ENCODE data around the gene WNT4. TPM values are rescaled to one million over a fixed set of nuclear protein-coding genes. Genes with fewer than 3 reads are reported as not detected.
A peak's percentile ranks its signal among the peaks of the same experiment; 100 is the strongest.

Gene WNT4
- total RNA-seq, 1 experiment from 2014 or later = 0.70 TPM

- ChIA-PET POLR2A (interaction anchor here (0.8 kb wide), 1 partner anchor 16 kb away, joined by 3 read pairs; no protein-coding TSS in a partner anchor), CTCF (interaction anchor here (0.8 to 3.1 kb wide), 5 partner anchors 10 to 301 kb away, joined by 3 to 21 read pairs (median 3); no protein-coding TSS in a partner anchor)
- Mint-ChIP-seq H3K27ac (peak overlapping the region; percentile 70), H3K9me3 (no peaks in the 10 kb centered on the region), H3K4me1 (peaks cover 26% of the 10 kb centered on the region), H3K36me3 (no peaks in the 10 kb centered on the region), H3K27me3 (ENCODE audit: low read depth) (no peaks in the 10 kb centered on the region), H3K4me3 (no peak overlapping the region)
- ATAC-seq (no peak), DNase-seq (ENCODE audit: low spot score) (no peak)
- TF ChIP-seq ZNF423 (CRISPR knock-in tag; IDR thresholded peaks at IDR 0.05) = no peak
- TF ChIP-seq ATF3 (CRISPR knock-in tag; conservative IDR thresholded peaks at IDR 0.05) = no peak
- TF ChIP-seq ZNF416 (CRISPR knock-in tag; IDR thresholded peaks at IDR 0.05) = no peak
- no peak for TF ChIP-seq SOX15 (CRISPR knock-in tag; IDR thresholded peaks at IDR 0.05)
- TF ChIP-seq ATF1 (CRISPR knock-in tag; IDR thresholded peaks at IDR 0.05) = no peak
- TF ChIP-seq MYBL2 (CRISPR knock-in tag; IDR thresholded peaks at IDR 0.05) = no peak
- TF ChIP-seq PRRX2 (CRISPR knock-in tag; IDR thresholded peaks at IDR 0.05) = no peak
Observed at GRCh38 chr1:22115286-22115685, 27.6 kb downstream of the WNT4 start.

GRCh38 chr1:22114083-22115012 is 28.5 kb downstream of the WNT4 start:
- TF ChIP-seq PRRX2 (CRISPR knock-in tag; IDR thresholded peaks at IDR 0.05) (no peak), TEAD1 (CRISPR knock-in tag; IDR thresholded peaks at IDR 0.05) (no peak), NFE2L1 (CRISPR knock-in tag; IDR thresholded peaks at IDR 0.05) (no peak), NFYB (CRISPR knock-in tag; conservative IDR thresholded peaks at IDR 0.05; ENCODE audit: low read depth) (no peak), GTF2I (CRISPR knock-in tag; conservative IDR thresholded peaks at IDR 0.05) (no peak), HMGXB4 (CRISPR knock-in tag; IDR thresholded peaks at IDR 0.05) (no peak), TP53 (CRISPR knock-in tag; IDR thresholded peaks at IDR 0.05) (no peak), SP1 (CRISPR knock-in tag; conservative IDR thresholded peaks at IDR 0.05) (no peak), ATF3 (CRISPR knock-in tag; conservative IDR thresholded peaks at IDR 0.05) (no peak), STAT6 (CRISPR knock-in tag; conservative IDR thresholded peaks at IDR 0.05; ENCODE audit: low read depth) (no peak)
- DNase-seq (ENCODE audit: low spot score) (no peak), ATAC-seq (peak; percentile 34)
- ChIA-PET POLR2A (interaction anchor here (0.6 to 0.8 kb wide), 2 partner anchors 17 to 1141 kb away, joined by 3 to 4 read pairs; no protein-coding TSS in a partner anchor), CTCF (interaction anchor here (0.5 to 3.1 kb wide), 7 partner anchors 9 to 1160 kb away, joined by 3 to 21 read pairs (median 3); no protein-coding TSS in a partner anchor)
- no peaks in the 10 kb centered on the region for H3K36me3 Mint-ChIP-seq
- H3K9me3 Mint-ChIP-seq = no peaks in the 10 kb centered on the region
- H3K4me3 Mint-ChIP-seq = no peak overlapping the region
- no peaks in the 10 kb centered on the region for H3K27me3 Mint-ChIP-seq (ENCODE audit: low read depth)
- peak overlapping the region; percentile 70 for H3K27ac Mint-ChIP-seq
- H3K4me1 Mint-ChIP-seq = peaks cover 26% of the 10 kb centered on the region

GRCh38 chr1:22112554-22112953 is 30.3 kb downstream of the WNT4 start:
- no peak for ATAC-seq
- CTCF ChIA-PET = interaction anchor here (0.7 kb wide), 1 partner anchor 304 kb away, joined by 3 read pairs; no protein-coding TSS in a partner anchor
- peaks cover 26% of the 10 kb centered on the region for H3K4me1 Mint-ChIP-seq
- no peak for TF ChIP-seq ATF6 (CRISPR knock-in tag; IDR thresholded peaks at IDR 0.05)
- no peak for TF ChIP-seq GRHL2 (CRISPR knock-in tag; IDR thresholded peaks at IDR 0.05; ENCODE audit: insufficient replicate concordance, severe bottlenecking)
- no peak for TF ChIP-seq EMX1 (CRISPR knock-in tag; IDR thresholded peaks at IDR 0.05)
- no peak for TF ChIP-seq ZNF219 (CRISPR knock-in tag; IDR thresholded peaks at IDR 0.05; ENCODE audit: borderline replicate concordance)
- TF ChIP-seq CREB1 (CRISPR knock-in tag; IDR thresholded peaks at IDR 0.05) = no peak
- TF ChIP-seq ZNF512 (CRISPR knock-in tag; IDR thresholded peaks at IDR 0.05; ENCODE audit: borderline replicate concordance) = no peak
- TF ChIP-seq ELF4 (CRISPR knock-in tag; IDR thresholded peaks at IDR 0.05; ENCODE audit: low read depth) = no peak
- no peak for TF ChIP-seq TCF7 (CRISPR knock-in tag; IDR thresholded peaks at IDR 0.05; ENCODE audit: low read depth)
- TF ChIP-seq GTF2I (CRISPR knock-in tag; conservative IDR thresholded peaks at IDR 0.05) = no peak

More at GRCh38 chr1:22112554-22112953, 30.3 kb downstream of the WNT4 start:
- H3K4me3 Mint-ChIP-seq = no peak overlapping the region
- DNase-seq (ENCODE audit: low spot score) = no peak
- H3K27ac Mint-ChIP-seq = no peak overlapping the region
- no peaks in the 10 kb centered on the region for H3K9me3 Mint-ChIP-seq
- H3K27me3 Mint-ChIP-seq (ENCODE audit: low read depth) = no peaks in the 10 kb centered on the region
- POLR2A ChIA-PET = interaction anchor here (0.6 kb wide), 1 partner anchor 10 kb away, joined by 4 read pairs; no protein-coding TSS in a partner anchor
- peaks cover 4% of the 10 kb centered on the region; the same call in 1 of the 2 replicates for H3K36me3 Mint-ChIP-seq

Data from WTC11 (cell line).